Cardiac fibroblast (primary cell): ENCODE results near the gene STX3.
A peak's percentile ranks its signal among the peaks of the same experiment; 100 is the strongest.

ENCODE experiments used
- DNase-seq, 2 donors: peaks; one replicate each; pipeline versions ENCODE4 v3.0.0 to v3.0.0-alpha.2; 2010; ENCODE audit warnings: low read depth in 2 of 2
- H3K4me3 ChIP-seq, 2 donors: replicated peaks in 1 of 2; 1 replicate in 1 of 2; 2 replicates in 1 of 2; pipeline ENCODE4 v1.5.1; 2011; ENCODE audit warnings: low read depth in 2 of 2, low read length in 2 of 2, mild to moderate bottlenecking in 2 of 2, moderate library complexity in 1 of 2
- CTCF ChIP-seq: IDR thresholded peaks from one replicate; pipeline ENCODE4 v1.5.1; 2011; ENCODE audit warnings: low read depth, mild to moderate bottlenecking, low read length, inconsistent platforms

Gene STX3

DNA sequence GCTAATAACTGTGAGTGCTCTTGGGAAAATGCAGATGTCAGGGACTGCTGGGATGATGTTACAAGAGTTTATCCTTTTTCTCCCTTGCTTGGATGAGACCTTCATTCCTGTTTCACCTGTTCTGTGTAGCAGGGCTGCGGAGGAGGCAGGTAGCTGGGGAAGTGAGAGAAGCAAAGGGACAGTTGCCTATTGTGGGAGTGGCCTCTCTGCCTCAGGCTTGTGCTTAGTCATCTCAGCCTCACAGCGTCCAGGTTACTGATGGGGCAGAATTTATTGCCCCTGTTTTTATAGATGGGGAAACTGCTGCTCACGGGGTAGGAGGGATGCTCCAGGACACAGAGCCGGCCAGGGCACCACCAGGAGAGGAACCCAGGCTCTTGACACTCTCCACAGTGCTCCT lies 1.7 kb downstream of the STX3 start:
- TF ChIP-seq CTCF = no peak
- H3K4me3 ChIP-seq = peak overlapping the region in 1 of 2 donors; percentile 94
- DNase-seq = peak in 1 of 2 donors; percentile 16

DNA sequence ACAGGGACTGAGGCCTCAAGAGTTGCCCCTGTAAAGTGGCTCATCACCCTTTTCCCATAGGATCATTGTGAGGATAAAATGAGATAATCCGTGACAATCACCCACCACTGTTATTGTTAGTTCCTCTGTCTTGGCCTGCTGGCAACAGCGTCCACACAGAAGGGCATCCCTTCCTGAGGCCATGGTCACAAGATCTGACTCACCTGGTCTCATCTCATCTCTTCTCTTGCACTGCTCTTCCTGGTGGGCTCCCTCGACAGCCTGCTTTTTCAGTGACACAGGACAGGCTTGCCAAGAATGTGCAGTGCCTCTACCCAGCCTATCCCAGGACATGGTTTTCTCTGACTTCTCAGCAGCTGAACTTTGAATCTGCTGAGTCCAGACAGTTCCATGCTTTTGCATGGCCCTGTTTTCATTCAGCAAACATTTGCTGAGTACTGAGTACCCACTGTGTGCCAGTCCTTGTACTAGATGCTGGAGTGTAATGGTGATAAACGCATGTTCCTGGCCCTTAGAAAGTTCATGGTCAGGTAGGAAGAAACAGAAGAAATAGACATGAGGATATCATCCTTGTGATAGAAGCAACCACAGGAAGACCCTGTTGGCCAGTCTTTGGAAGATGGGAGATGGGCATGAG lies 3.3 kb downstream of the STX3 start:
- no peak for TF ChIP-seq CTCF
- H3K4me3 ChIP-seq = no peak overlapping the region
- DNase-seq = no peak

DNA sequence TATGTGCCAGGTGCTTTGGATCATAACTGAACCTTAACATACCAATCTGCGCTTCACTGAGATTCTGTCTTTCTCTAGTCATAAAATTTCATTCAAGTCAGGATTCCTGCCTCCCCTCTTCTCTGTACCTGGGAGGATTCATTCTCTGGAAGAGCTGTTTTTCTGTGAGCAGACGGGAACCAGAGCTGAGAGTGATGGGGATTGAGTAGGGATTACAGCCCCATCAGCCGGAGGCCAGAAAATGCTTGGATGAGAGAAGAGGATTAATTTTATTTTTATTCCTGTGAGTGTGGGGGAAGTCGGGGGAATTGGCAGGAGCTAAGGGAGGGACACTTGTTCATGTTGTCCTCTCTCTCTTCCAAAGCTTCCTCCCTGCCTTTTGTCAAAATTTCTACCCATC lies 4.7 kb downstream of the STX3 start:
- no peak for DNase-seq
- H3K4me3 ChIP-seq = no peak overlapping the region
- TF ChIP-seq CTCF = no peak

DNA sequence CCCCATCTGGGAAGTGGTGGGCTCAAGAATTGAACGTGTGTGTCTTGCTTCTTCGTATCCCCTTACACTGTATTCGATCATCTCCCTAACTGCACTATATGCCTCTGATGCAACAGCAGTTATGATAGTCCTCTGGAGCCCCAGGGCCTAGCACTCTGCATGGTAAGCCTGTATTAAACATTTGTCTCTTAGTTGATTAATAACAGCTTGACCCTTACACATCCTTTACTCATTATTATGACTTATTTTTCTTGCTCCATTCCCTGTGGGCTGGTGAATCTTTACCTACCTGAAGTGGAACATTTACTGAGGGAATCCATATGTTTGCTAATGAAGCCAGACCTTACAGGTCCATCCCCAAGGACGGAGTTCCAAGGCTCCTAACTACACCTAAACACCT lies 5.6 kb downstream of the STX3 start:
- TF ChIP-seq CTCF = no peak
- H3K4me3 ChIP-seq = no peak overlapping the region
- DNase-seq = no peak

DNA sequence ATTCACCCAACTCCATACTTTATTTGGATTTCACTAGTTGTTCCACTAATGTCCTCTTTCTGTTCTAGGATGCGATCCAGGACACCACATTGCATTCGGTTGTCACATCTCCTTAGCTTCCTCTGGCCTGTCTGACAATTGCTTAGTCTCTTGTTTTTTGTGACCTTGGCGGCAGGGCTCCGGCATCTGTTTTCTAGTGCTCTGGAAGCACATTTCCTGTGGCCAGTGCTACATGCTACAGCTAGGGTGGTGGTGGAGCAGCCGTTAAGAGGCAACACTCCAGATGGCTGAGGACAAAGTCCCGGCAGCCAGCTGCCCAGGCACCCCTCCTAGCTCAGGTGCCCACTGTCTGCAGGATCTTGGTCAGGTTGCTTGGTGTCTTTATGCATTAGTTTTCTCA lies 6.8 kb downstream of the STX3 start:
- no peak overlapping the region for H3K4me3 ChIP-seq
- DNase-seq = no peak
- no peak for TF ChIP-seq CTCF

GRCh38 chr11:59765068-59765735 lies 10.0 kb downstream of the STX3 start:
- TF ChIP-seq CTCF = no peak
- no peak for DNase-seq
- no peak overlapping the region for H3K4me3 ChIP-seq
